GM20000 (cell line): ENCODE data around the gene INPP5K.

Source experiments
- DNase-seq: peaks from one replicate; pipeline ENCODE4 v3.0.0; 2012; ENCODE audit warnings: low spot score
- CTCF ChIP-seq: IDR thresholded peaks from 2 replicates; pipeline ENCODE4 v1.5.1; 2012; ENCODE audit warnings: mild to moderate bottlenecking, control low read depth; ENCODE audit errors: extremely low read depth, missing control alignments

INPP5K gene

GRCh38 chr17:1553354-1554266, 37.2 kb upstream of the INPP5K start:
- TF ChIP-seq CTCF = no peak
- DNase-seq = no peak

GRCh38 chr17:1552932-1553331, 36.5 kb upstream of the INPP5K start:
- no peak for TF ChIP-seq CTCF
- DNase-seq = peak; percentile 73

- peak; percentile 41 for DNase-seq
- no peak for TF ChIP-seq CTCF
These were observed 35.3 kb upstream of the INPP5K start for GRCh38 chr17:1551741-1552140.

GRCh38 chr17:1548032-1548431, 31.6 kb upstream of the INPP5K start:
- TF ChIP-seq CTCF = no peak
- no peak for DNase-seq

- TF ChIP-seq CTCF = no peak
- no peak for DNase-seq
These were observed 30.0 kb upstream of the INPP5K start for GRCh38 chr17:1546292-1546922.

GRCh38 chr17:1545618-1546017, 29.2 kb upstream of the INPP5K start:
- DNase-seq = no peak
- TF ChIP-seq CTCF = no peak

GRCh38 chr17:1542316-1542715, 25.9 kb upstream of the INPP5K start:
- no peak for TF ChIP-seq CTCF
- DNase-seq = no peak
